GM21367 (cell line): ENCODE results near the gene CCDC9B.

ENCODE experiments used
- ATAC-seq: cut with Tn5 transposase; IDR thresholded peaks from one replicate; pipeline ENCODE4 v1.9.1; 2021; ENCODE audit not compliant: unreplicated experiment

CCDC9B gene

GRCh38 chr15:40293905-40294895, 46.5 kb downstream of the CCDC9B start:
- no peak for ATAC-seq

- no peak for ATAC-seq
Measured at GRCh38 chr15:40293006-40293405, 47.7 kb downstream of the CCDC9B start.

DNA sequence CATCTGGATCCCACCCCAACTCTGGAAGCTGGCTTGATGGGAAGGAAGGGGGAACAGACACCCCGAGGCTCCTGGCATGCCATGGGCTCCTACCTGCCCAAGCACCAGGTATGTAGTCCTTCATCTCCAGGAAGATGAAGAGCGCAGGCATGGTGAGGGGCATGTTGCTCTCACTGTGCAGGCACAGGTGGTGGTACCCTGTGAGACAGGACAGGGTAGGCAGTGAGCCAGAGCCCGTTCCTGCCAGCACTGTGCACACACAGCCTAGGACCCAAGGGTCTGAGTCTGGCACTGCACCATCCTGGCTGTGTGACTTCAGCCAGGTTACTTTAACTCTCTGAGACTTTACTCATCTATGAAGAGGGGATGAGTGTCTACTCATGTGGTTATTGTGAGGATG, 48.5 kb downstream of the CCDC9B start:
- no peak for ATAC-seq

DNA sequence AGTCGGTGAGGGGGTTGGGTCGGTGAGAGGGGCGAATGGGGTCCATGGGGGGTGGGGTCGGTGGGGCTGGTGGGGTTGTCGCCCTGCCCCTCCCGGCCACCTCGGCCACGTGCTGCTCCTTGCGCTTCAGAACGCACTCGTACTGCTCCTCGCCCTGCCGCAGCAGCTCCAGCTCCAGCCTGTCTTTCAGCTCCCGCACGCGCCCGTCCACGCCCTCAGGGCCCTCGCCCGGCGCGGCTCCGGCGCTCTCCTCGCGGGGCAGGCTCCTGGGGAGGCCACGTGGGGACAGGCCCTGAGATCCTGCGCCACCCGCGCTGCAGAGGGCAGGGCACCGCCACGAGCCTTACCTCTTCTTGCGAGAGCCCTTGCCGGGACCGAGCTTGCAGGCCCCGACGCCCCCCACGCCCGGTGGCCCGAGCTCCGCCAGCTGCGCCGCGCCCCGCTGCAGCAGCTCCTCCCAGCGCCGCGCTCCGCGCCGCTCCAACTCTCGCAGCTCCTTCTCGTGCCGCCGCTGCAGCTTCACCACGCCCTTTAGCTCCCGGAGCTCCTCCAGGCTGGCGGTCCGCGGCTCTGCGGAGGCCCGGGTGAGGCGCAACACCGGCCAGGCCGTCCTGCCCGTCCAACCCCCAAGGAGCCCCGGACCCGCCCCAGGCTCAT, 49.7 kb downstream of the CCDC9B start:
- no peak for ATAC-seq

DNA sequence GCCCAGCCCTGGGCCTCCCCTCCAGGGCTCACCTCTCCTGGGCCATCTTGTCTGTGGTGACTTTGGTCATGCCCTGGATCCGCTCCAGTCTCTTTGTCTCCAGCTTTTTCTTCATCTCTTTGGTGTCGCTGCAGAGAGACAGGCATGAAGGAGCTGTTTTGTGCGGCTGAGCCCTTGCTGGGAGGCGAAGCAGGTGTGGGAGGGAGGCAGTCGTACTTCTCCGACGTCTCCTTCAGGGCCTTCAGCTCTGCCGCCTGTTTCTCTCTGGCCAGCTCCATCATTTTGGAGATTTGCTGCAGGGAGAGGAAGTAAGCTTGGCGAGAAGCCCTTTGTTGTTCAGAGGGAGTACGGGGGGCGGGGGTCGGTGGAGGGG, 50.2 kb downstream of the CCDC9B start:
- no peak for ATAC-seq

GRCh38 chr15:40289140-40289775, 51.5 kb downstream of the CCDC9B start:
- no peak for ATAC-seq

GRCh38 chr15:40287968-40288367, 52.8 kb downstream of the CCDC9B start:
- ATAC-seq = no peak

GRCh38 chr15:40287505-40287904, 53.2 kb downstream of the CCDC9B start:
- no peak for ATAC-seq

DNA sequence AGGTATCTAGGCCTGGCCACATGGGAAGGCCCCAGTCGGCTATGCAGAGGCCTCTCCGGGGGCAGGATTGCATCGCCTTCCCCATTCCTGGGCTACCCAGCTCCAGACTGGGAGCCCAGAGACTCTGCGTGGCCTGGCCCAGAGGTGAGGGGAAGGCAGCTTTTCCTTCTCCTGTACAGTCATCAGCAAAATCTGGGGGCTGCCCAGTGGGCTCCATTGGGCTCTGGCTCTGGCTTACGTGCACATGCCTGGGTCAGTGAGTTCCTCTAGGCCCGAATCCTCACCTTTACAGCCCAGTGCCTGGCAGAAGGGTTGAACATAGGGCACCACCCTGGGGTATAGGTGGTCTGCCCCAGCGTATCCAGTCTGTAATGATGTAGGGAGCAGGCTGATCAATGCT, 53.9 kb downstream of the CCDC9B start:
- ATAC-seq = no peak

DNA sequence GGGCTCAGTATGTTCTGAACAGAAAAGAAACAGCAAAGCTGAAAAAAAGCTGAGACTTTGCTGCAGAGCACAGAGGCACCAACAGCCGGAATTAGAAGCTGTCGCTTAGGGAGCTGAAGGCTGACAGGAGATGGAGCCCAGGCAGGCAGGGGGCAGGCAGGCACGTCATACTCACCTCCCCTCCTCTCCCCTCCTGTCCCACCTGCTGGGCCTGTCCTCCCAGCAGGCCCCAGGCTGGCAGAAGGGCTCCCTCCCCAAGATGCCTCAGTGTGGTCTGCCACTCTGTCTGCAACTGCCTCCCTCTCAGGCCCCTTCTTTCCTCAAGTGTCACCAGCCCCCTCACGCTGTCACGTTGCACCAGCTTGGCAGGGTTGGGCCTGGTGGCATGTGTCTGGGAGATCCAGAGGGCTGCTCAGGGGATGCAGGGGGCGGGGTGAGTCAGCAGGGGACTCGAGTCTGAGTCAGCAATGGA, 54.6 kb downstream of the CCDC9B start:
- no peak for ATAC-seq

GRCh38 chr15:40285554-40286011, 55.2 kb downstream of the CCDC9B start:
- ATAC-seq = no peak

DNA sequence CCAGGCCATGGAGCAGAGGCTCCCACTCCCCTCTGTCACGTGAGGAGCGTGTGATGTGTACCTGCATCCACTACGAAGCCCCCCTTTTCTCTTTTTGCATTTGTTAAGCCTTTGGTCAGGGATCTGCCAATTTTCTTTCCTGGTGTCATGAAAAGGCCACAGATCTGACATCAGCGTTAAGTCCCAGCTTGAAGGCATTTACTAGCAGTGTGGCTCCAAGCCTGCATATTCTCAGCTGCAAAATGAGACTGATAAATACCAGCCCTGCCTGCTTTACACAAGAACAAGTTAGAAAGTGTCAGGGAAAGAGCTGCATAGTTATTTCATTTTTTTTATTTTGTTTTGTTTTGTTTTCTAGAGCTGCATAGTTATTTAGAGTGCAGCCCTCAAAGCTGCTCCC, 55.6 kb downstream of the CCDC9B start:
- no peak for ATAC-seq

DNA sequence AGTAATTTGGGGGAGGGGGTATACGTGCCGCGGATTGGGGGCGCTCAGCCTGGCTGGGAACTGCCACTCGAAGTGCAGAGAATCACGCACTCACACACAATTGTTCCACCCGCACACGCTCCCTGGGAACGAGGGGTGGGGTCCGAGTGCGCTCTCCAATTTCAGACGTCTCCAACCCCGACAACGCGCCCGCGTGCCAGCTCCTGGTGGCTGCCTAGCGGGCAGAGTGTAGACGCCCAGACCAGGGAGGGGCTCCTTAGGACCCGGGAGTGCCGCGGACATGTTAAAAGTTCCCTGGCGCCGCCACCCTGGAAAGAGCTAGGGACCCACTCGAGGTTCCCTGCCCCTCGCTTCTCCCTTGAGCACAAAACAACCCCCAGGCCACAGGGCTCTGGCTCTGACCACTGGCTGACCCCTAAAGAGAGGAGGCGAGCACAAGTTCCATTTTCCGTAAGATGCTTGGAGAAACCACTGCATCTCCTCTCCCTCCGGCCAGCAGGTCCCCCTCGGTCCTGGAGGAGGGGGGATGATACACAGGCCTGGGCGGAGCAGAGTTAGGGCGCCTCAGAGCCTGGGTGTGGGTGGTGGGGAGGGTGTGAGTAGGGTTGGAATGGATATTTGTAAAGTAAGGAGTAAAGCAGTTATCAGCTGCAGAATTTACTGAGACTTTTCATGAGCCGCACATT, 57.0 kb downstream of the CCDC9B start:
- no peak for ATAC-seq

DNA sequence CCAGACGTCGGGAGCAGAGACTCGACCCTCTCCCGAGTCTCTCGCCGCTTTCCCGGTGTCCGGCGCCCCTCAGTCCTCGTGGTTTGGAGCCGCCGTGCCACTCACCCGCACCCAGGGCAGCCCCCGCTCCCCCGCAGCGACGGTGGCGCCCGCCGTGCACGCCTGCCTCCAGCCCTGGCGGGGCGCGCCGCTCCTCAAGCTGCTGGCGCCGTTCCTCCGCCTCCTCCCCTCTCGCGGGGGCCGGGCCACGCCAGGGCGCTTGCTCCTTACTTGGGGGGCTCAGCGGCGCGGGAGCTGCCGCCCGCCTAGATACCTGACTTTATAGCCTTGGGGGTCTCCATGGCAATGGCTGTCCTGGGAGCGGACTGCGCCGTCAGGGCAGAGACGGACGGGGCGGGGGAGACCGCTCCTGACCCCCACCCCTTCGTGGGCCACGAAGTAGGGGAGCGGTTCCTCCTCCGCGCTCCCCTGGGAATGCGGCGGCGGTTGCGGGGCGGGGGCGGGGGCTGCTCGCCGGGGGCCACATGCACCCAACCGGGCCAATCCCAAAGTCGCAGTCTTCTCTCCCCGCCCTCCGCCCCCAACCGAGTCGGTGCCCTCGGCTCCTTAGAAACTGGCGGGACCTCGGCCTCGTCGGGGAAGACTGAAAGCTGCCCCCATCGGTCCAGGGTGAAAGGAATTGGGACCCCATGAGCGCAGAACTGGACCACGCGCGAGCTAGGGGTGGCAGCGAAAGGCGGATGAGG, 57.7 kb downstream of the CCDC9B start, which contains the start of gene ANKRD63:
Gene ANKRD63, minus strand, starts transcription at position 196 of the 746 bp plus-strand sequence. CDS start 478 bp downstream, outside the sequence.
- ATAC-seq = no peak

DNA sequence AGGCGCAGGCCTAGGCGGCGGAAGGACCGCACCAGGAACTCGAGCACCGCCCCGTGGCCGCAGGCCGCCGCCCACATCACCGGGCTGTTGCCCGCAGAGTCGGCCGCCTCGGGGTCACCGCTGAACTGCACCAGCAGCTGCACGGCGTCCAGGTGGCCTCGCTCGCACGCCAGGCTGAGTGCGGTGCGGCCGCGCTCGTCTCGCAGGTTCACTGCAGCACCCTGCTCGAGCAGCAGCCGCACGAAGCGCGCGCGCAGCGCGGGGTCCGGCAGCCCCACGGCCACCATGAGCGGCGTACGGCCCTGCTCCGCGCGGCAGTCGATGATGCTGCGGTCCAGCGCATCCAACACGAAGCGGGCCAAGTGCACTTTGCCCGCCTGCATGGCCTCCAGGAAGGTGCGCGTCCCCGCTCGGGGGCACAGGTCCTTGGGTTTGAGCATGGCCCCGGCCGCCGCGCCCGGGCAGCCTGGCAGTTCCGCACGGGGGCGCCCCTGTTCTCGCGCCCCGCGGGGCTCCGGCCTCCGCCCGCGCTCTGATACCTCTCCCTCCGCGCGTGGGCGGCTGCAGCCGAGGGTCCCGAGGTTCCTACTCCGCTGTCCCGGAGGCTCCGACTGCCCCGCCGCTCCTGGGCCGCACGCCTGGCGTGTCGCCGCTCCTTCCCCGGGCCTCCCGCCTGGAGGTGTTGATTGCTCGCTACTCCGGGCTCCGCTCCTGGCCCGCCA, 58.4 kb downstream of the CCDC9B start:
- ATAC-seq = no peak

- ATAC-seq = no peak
Measured at GRCh38 chr15:40281801-40282146, 59.0 kb downstream of the CCDC9B start.
